Stimulated activated CD4-positive, alpha-beta T cell treated with anti-CD3 and anti-CD28 coated beads, Interleukin-2, amount 100 ng/mL, for 4 hours (primary cell): Measurements from ENCODE around the gene UBE3D.

ENCODE experiments used
- DNase-seq: peaks from one replicate; pipeline ENCODE4 v3.0.0-alpha.2; 2020; ENCODE audit warnings: low read depth

Gene UBE3D, protein sequence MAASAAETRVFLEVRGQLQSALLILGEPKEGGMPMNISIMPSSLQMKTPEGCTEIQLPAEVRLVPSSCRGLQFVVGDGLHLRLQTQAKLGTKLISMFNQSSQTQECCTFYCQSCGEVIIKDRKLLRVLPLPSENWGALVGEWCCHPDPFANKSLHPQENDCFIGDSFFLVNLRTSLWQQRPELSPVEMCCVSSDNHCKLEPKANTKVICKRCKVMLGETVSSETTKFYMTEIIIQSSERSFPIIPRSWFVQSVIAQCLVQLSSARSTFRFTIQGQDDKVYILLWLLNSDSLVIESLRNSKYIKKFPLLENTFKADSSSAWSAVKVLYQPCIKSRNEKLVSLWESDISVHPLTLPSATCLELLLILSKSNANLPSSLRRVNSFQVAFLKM

DNA sequence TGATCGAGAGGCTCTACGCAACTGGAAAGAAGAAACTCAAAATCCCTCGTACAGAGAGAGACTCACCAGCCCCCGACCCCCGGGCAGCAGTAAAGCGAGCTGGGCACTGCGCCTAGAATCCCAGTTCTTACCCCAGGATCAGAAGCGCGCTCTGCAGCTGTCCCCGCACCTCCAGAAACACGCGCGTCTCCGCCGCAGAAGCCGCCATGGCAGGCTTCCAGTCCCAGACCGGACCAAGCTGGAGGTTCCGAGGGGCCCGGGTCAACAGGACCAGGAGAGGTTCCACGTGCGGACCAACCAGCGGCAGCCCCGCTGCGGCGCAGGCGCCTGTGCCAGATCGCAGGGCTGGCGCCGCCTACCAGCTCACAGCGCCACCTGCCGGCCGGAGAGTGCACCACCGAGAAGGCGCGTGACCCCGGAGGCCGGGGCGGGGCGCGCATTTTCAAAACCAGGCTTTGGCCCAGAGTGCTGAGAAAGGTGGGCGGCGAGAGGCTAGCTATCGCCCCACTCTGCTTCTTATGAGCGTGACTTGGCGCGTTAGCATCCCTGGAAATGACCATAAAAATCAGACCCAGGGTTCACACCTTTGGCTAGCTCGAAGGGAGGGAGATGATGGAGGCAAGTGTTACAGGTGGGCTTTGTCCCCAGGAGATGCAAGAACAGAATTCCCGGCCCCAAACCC, at the start of gene UBE3D:
UBE3D (minus strand) TSS at position 331 of the 682 bp plus-strand sequence; CDS start at position 208, 123 bp downstream.
- DNase-seq: peak; percentile 87

GRCh38 chr6:83114164-83114563, 48.5 kb upstream of the UBE3D start:
- no peak for DNase-seq

GRCh38 chr6:83113258-83113657, 47.6 kb upstream of the UBE3D start:
- no peak for DNase-seq

DNA sequence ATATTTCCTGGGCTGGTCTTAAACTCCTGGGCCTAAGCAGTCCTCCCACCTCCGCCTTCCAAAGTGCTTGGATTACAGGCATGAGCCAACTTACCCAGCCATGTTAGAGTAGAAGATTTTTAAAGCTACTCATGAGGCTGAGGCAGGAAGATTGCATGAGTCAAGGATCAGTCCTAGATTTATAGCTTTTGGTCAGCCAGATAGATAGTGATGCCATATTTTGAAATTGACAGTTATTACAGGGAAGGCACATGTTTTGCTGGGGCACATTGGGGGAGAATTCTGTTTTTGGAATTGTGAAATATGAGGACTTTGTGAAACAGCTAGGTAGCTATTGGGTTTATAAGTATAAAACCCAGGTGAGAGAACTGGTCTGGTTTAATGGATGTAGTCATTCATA, 42.7 kb upstream of the UBE3D start:
- DNase-seq: no peak

DNA sequence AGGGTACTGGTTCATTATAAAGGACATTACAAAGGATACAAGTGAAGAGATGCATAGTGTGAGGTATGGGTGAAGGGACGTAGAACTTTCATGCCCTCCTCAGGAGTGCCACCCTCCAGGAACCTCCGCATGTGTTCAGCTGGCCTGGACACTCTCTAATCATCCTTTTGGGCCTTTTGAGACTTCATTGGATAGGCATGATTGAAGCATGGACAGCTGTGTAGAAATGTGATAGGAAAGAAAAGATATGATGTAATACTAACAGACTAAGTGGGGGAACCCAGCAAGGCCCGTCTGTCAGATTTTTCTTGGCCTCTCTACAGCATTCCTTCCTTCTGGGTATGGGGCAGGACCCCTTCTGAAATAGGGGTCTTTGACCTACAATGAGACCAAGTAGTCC, 32.9 kb upstream of the UBE3D start:
- no peak for DNase-seq

GRCh38 chr6:83097675-83098074, 32.0 kb upstream of the UBE3D start:
- no peak for DNase-seq

DNA sequence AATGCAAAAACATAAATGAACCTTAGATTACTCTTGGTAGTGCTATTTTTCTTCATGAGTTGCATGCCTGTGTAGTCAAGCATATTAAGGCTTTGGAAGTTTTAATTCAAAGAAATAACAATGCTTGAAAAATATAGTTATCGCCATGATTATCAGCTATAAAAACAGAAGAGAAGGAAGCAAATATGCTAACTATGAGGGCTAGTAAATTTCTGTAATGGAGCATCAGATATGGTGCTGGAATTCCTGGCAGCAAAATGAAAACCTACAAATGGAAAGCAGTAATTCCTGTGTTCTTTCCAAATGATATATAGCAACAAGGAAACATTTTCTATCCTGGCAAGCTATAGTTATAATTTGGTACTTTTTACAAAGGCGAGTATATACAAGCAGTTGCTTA, 31.6 kb upstream of the UBE3D start:
- no peak for DNase-seq

- no peak for DNase-seq
Observed at GRCh38 chr6:83096791-83097190, 31.1 kb upstream of the UBE3D start.

DNA sequence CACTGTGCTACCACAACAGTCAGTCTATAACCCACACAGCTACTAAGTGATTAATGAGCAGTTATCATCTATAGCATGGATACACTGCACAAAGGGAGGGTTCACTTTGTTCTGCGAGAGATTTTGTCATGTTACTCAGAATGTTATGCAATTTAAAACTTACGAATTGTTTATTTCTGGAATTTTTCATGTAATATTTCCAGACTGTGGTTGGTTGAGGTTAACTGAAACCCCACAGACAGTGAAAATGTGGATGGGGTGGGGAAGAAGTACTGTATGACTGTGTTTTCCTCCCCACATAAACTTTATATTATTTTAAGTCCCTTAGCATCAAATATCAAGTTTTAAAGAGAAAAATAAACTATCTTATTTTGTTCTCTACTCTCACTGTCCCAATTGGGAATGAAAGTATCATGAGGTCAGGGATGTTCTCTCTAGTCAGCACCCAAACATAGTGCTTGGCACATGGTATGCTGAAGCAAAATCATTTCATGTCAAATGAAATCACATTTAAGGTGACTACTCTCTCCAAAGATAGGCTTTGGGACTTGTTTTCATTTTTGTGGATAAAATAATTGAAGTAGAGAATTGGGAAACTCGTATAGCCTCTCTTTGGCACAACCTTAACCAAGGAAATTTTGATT, 27.2 kb upstream of the UBE3D start:
- DNase-seq: no peak

DNA sequence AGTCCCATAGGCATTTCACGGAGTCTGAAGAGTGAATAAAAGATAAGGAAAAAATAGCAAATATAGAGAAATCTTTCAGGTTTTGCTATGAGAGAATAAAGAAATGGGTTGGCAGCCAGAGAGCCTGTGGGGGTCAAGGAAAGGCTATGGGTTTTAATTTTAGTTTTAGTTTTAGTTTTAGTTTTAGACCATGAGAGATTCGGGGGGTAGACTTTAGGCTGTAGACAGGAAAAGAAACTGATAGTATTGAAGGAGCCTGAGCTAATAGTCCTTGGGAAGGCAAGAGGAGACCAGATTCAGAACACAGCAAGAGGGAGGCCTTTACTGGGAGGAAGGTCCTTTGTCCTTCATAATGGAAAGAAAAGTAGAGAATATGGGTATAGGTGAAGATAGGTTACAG, 21.1 kb upstream of the UBE3D start:
- no peak for DNase-seq

- no peak for DNase-seq
Observed at GRCh38 chr6:83083476-83083875, 17.8 kb upstream of the UBE3D start.

- no peak for DNase-seq
Observed at GRCh38 chr6:83073615-83074014, 8.0 kb upstream of the UBE3D start.

- DNase-seq: no peak
Observed at GRCh38 chr6:83072726-83073125, 7.1 kb upstream of the UBE3D start.

DNA sequence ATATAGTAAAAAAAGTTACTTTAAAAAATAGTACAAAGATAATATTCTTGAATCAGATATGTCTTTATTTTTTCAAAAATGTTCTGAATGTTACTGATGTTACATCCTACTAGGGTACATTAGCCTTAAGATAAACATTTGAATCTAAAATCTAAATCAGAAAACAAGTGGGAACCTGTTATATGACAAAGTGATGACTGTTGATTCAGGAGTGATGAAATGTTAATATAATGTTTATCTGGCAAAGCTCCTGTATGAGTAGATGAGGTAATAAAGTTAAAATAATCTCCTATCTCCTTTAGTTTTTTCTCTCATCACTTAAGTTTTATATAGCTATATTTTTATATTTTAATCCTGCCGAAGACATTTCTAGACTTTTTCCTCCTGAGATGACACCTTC, 6.1 kb upstream of the UBE3D start:
- no peak for DNase-seq

GRCh38 chr6:83071023-83071422, 5.4 kb upstream of the UBE3D start:
- no peak for DNase-seq

GRCh38 chr6:83069633-83070032, 4.0 kb upstream of the UBE3D start:
- no peak for DNase-seq

DNA sequence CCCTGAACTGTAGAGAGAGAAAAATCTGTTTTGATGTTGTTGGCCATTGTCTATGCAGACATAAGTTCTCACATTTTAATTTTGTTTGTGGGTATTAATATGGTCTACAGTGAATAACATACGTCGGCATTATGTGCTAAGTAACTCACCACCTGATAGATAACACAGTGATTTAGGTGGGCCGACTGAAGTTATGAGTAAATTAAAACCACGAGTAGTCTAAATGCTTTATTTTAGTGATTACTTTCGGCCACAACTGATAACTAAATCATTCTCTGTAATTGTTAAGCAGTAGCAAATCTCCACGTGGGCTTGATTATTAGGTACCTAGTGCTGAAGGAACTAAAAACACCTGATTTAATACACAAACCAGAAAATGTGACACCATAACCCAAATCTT, 3.0 kb upstream of the UBE3D start:
- no peak for DNase-seq

DNA sequence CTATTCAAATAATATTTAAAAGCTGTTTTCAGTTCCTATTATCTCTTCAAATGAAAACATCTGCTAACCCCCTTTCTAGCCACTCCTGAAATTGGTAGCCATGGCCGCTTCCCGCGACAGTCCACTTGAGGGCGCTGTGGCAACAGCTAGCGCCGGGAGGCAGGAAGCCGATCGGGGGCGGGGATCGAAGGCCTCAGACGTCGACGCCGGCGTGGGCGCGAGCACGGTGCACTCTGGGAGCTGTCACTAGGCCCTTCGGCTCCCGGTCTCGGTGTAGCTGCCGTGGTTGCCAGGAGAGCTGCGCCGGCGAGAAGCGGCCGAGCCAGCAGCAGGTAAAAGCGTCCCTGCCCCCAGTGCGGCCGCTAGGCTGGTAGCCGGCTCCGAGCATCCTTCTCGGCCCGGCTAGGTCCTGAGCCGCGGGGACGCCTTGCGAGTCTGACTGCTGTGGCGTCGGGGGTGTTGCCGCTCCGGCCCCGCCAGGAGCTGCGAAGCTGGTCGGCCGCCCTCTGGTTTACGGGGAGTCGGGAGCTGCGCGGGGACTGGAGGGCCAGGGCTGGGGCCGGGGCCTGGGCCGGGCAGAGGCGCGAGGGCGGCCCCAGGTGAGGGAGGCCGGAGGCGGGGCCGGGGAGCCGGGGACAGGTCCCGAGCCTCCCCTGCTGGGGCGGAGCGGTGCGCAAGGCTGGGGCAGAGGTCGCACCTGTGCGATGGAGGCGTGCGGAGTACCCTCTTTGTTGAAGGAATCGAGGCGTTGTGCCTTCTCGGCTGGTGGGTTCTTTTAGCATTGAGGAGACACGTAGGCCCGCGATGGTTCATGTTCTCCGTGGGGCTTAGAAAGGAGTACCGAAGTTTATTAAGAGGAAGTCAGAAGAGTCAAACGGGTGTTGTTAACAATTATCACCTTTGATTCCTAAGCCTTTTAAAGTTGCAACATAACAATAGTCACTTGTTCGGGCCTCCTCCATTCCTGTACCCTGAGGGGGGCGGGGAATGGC, 2.1 kb upstream of the UBE3D start, which contains the start of gene DOP1A:
DOP1A (plus strand) TSS at position 224 of the 992 bp plus-strand sequence. CDS start 29,307 bp downstream, outside the sequence.
- peak; percentile 96 for DNase-seq

DNA sequence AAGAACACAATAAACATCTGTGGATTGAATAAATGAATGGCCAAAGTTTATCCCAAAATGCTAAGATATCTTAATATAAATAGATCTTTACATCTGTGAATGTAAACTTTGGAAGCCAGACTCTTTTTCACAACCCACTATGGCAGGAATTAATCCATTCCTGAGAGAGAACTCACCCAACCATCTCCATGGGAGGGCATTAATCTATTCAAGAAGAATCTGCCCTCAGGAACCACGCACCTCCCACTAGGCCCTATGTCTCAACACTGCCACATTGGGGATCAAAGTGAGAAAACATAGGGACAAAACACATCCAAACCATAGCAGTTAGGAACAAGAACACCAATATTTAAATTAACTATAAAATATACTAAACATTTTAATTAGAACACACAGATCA, 3.4 kb downstream of the UBE3D start:
- no peak for DNase-seq

DNA sequence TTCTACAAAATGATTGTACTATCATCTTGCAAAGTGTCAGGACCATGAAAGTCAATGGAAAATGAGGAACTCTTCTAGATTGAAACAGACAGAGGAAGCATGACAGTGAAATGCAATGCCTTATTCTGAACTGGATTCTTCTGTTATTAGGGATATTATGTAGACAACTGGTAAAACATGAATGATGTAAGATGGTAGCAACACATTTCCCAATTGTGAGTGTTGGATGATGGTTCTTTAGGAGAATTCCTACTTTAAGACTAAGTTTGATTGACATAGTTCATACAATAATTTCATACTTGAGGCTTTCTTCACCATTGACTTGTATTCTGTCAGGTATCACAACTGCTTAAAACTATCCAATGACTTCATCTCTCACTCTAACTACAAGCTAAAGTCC, 4.5 kb downstream of the UBE3D start:
- DNase-seq: no peak

DNA sequence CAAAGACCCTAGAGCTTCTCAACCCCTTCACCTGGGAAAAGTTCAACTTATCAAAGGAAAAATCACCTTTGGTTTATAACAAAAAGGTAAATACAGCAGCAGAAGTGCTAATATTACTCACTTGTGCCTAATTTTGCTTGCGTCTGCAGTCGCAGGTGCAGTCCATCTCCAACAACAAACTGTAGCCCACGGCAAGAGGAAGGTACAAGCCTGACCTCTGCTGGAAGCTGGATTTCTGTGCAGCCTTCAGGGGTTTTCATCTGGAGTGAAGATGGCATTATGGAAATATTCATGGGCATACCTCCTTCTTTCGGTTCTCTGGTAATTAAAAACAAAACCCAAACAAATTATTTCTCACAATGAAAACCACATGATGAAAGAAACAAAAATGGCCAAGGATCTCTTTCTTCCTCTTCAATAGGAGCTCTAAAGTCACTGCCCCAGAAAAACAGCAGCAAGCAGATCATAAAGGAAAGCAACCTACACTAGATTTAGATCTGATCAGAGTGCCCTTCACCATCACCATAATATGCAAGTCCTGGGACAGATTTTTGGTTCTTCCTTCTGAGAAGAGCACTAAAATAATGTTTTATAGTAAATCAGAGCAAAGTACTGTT, 7.8 kb downstream of the UBE3D start:
- no peak for DNase-seq
